ENCODE data around the gene GNG7.
"Not testable (repeated sequence)": the region's sequence is repeated elsewhere in the genome, so short reads cannot be mapped to it uniquely, and the experiment has no call there.

The GNG7 gene

DNA sequence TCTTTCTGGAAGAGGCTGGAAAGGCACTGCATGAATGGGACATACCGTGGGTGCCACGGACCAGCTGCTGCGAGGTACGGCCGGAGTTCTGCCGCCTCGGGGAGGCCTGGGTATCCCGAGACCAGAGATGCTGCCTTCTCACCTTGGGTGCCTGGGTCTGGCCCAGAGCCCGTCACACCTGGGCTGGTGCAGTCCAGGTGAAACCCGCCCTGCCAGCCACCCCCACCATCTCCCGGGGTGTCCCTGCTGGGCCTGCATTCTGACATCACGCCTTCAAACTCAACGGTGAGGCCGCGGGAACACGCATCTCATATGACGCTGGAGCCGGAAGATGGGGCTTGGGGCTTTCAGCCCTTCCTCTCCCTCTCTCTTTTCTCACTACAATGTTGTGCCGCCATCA, 128.6 kb downstream of the GNG7 start:
- no peak for ATAC-seq

GRCh38 chr19:2572152-2572551, 130.3 kb downstream of the GNG7 start:
- not testable (repeated sequence) for ATAC-seq

- no peak for ATAC-seq
Observed at GRCh38 chr19:2569596-2570465, 132.7 kb downstream of the GNG7 start.

DNA sequence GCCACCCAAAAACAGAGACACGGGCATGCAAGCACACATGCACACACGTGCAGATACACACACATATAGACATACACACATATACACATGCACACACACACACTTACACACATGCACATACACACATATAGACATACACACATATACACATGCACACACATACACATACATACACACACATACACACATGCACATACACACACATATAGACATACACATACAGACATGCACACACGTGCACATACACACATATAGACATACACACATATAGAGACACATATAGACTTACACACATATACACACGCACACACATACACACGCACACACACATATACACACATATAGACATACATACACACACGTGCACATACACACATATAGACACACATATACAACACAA, 134.5 kb downstream of the GNG7 start:
- ATAC-seq: no peak

DNA sequence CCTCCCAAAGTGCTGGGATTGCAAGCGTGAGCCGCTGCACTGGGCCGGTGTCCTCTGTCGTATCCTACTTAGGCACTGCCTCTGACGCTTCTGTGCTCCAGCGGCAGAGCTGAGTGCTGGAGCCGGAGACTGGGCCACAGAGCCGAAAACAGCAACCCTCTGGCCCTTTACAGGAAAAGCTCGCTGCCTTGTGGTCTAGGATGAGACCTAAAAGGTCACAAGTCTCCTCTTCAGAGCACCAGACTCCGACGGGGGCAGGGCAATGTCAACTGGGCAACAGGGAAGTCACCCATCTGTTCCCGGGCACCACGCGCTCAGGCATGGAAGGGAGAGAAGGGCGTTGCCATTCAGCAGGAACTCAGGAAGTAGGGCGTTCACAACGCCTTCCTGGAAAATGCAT, 134.9 kb downstream of the GNG7 start:
- ATAC-seq: no peak

DNA sequence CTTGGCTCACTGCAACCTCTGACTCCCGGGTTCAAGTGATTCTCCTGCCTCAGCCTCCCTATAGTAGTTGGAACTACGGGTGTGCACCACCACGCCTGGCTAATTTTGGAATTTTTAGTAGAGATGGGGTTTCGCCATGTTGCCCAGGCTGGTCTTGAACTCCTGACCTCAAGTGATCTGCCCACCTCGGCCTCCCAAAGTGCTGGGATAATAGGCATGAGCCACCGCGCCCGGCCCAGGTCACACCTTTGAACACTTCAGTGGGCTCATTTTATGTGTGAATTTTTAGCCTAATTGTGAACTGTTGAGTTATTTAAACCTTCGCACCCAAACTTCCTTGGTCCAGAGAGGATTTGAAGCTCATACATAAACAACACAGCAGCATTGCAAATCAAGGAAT, 138.9 kb downstream of the GNG7 start:
- not testable (repeated sequence) for ATAC-seq

DNA sequence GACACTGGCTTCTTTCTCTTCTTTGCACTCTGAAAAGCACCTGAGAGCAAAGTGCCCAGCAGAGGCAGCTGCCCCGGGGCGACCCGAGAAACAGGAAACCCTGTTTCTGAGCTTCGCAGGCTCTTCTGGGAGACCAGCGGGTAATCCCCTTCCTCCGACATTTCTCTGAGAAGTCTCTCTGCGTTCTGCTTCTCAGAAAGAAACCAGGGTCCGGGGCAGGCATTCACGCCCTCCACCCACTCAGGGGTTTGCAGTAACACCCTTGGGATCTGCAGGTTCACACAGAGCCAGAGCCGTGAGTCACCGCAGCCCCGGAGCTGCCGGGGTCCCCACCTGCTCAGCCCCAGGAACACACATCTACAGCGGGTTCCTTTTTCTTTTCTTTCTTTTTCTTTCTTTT, 140.6 kb downstream of the GNG7 start:
- peak; percentile 89 to 95 for ATAC-seq

GRCh38 chr19:2561221-2561620, 141.3 kb downstream of the GNG7 start:
- no peak for ATAC-seq

DNA sequence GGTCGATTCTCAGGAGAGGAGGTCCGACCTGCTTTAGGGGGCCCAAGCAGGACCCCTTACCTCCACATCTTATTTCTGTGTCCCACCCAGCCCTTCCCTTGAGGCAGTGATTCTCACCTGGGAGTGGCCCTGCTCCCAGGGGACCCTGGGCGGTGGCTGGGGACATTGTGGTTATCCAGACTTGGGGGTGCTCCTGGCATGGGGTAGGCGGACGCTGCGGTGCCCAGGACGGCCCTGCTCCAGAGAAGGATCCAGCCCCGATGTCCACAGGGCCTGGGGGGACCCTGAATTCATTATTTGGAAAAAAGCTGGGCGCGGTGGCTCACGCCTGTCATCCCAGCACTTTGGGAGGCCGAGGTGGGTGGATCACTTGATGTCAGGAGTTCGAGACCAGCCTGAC, 142.1 kb downstream of the GNG7 start:
- ATAC-seq: no peak

DNA sequence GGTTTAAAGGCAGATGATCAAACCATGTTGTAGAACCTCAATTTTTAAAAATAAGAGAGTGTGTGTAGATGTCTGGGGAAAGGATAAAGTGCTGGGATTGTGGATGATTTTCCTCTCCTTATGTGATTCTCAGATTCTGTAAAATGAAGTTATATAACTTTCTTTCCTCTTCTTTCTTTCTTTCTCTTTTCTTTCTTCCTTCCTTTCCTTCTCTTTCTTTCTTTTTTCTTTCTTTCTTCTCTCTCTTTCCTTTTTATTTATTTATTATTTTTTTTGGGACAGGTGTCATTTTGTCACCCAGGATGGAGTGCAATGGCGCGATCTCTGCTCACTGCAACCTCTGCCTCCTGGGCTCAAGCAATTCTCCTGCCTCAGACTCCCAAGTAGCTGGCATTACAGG, 144.0 kb downstream of the GNG7 start:
- ATAC-seq: no peak

- ATAC-seq: not testable (repeated sequence)
Observed at GRCh38 chr19:2558131-2558530, 144.4 kb downstream of the GNG7 start.

DNA sequence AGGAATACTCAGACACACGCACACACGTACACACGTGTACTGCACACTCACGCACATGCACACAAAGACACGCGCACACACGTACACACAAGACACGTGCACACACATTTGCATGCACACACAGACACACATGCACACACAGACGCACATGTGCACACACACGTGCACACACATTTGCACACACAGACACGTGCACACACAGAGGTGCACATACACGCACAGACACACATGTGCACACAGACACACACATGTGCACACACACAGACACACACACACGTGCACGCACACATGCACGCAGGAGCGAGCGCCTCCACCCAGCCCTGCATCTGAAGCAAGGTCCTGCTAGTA, 145.4 kb downstream of the GNG7 start:
- no peak for ATAC-seq

- no peak for ATAC-seq
Observed at GRCh38 chr19:2556221-2557092, 146.0 kb downstream of the GNG7 start.

DNA sequence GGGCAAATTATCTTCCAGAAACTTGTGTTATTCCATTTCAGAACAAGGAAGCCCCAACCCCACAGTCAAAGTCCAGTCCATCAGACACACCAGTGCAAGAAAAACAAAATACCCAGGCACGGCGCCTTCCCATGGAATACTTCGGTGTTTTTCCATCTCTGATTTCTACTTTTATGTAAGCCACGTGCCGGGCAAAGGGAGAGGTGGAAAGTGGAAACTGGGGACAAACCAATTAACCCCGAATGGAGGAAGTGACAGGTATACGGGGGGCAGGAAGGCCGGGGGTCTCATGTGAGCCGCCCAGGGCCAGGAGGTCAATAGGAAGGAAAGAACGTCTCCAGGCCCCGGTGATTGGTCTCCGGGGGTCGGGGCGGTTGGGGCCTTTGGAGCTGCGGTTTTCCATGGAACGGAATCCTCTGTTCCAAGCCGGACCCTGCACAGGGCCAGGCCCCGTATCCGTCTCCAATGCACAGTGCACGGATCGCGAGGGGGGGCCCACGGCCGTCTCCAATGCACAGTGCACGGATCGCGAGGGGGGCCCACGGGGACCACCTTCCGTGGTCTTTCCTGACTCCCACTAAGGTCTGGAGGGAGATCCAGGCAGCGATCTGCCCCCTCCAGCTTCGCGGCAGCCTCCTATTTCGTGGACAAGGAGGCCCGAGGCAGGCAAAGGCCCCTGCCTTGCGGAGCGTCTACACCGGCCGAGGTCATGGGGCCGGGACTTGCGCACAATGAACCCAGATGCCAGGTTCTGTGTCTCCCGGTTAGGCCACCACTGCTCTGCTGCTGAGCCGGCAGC, 146.9 kb downstream of the GNG7 start:
- no peak for ATAC-seq

GRCh38 chr19:2554856-2555255, 147.6 kb downstream of the GNG7 start:
- ATAC-seq: no peak

DNA sequence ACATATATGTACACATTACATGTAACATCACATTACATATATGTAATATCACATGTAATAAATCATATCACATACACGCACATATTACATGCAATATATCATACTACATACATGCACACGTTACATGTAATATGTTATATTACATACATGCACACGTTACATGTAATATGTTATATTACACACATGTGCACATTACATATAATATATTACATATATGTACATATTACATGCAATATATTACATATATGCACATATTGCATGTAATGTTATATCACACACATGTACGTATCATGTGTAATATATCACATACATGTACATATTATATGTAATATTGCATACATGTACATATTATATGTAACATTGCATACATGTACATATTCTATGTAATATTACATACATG, 149.0 kb downstream of the GNG7 start:
- ATAC-seq: no peak

- peak; percentile 96 to 97 for ATAC-seq
Observed at GRCh38 chr19:2552859-2553258, 149.6 kb downstream of the GNG7 start.

DNA sequence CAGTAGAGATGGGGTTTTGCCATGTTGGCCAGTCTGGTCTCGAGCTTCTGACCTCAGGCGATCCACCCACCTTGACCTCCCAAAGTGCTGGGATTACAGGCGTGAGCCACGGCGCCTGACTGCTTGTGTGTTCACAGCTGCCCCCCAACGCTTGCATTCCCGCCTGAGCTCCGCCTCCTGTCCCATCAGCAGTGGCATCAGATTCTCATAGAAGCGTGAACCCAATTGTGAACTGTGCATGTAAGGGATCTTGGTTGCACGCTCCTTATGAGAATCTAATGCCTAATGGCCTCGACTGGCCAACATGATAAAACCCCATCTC, 150.7 kb downstream of the GNG7 start:
- ATAC-seq: no peak

DNA sequence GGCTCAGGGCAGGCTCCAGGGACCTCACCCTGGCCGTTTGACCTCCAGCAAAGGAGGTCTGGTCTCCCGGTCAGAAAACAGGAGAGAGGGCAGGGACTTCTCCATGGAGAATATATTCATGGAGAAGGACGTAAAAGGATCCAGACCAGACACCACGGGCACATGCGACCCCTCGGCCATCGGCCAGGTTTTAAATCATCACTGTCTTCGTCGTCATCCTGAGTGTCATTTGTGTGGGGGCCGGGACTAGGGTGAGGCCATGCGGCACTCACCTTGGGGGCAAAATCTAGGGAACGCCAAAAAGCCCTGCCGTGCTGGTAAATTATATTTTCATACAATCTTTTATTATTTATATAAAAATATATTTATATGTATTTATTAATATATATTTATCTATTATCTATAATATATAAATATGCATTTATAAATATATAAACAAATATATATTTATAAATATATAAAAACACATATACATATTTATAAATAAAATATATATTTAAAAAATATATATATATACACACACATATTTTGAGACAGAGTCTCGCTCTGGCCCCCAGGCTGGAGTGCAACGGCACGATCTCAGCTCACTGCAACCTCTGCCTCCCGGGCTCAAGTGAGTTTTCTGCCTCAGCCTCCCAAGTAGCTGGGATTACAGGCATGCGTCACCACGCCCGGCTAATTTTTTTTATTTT, 151.2 kb downstream of the GNG7 start:
- no peak for ATAC-seq

- no peak for ATAC-seq
Observed at GRCh38 chr19:2550431-2551171, 151.9 kb downstream of the GNG7 start.

- no peak for ATAC-seq
Observed at GRCh38 chr19:2549701-2550191, 152.7 kb downstream of the GNG7 start.

GRCh38 chr19:2548966-2549365, 153.5 kb downstream of the GNG7 start:
- ATAC-seq: no peak
